ENCODE results near the gene SDR42E1.

SDR42E1 gene

GRCh38 chr16:82033683-82034300 is 22.5 kb upstream of the SDR42E1 start:
- Histone ChIP-seq H3K27ac (ENCODE audit: poor library complexity, severe bottlenecking) (no peak overlapping the region), H3K4me3 (ENCODE audit: severe bottlenecking) (no peak overlapping the region), H3K36me3 (ENCODE audit: low read depth) (no peaks in the 10 kb centered on the region), H3K4me1 (ENCODE audit: insufficient read depth, poor library complexity, severe bottlenecking) (peaks cover 19% of the 10 kb centered on the region), H3K9me3 (ENCODE audit: severe bottlenecking) (no peaks in the 10 kb centered on the region), H3K27me3 (ENCODE audit: insufficient read depth, poor library complexity, severe bottlenecking) (no peaks in the 10 kb centered on the region)
- ATAC-seq (ENCODE audit: low read depth) = no peak
- no peak for DNase-seq (ENCODE audit: low spot score)
- TF ChIP-seq CTCF (IDR thresholded peaks at IDR 0.05; ENCODE audit: poor library complexity, severe bottlenecking) = no peak

- DNase-seq (ENCODE audit: low spot score) (no peak), ATAC-seq (ENCODE audit: low read depth) (no peak)
- no peaks in the 10 kb centered on the region for H3K9me3 ChIP-seq (ENCODE audit: severe bottlenecking)
- no peak overlapping the region for H3K4me3 ChIP-seq (ENCODE audit: severe bottlenecking)
- TF ChIP-seq CTCF (IDR thresholded peaks at IDR 0.05; ENCODE audit: poor library complexity, severe bottlenecking) = no peak
- no peaks in the 10 kb centered on the region for H3K27me3 ChIP-seq (ENCODE audit: insufficient read depth, poor library complexity, severe bottlenecking)
- H3K27ac ChIP-seq (ENCODE audit: poor library complexity, severe bottlenecking) = no peak overlapping the region
- peaks cover 19% of the 10 kb centered on the region for H3K4me1 ChIP-seq (ENCODE audit: insufficient read depth, poor library complexity, severe bottlenecking)
- H3K36me3 ChIP-seq (ENCODE audit: low read depth) = no peaks in the 10 kb centered on the region
Observed at GRCh38 chr16:82033006-82033405, 21.7 kb upstream of the SDR42E1 start.

- no peaks in the 10 kb centered on the region for H3K36me3 ChIP-seq (ENCODE audit: low read depth)
- peak; percentile 79 for TF ChIP-seq CTCF (IDR thresholded peaks at IDR 0.05; ENCODE audit: poor library complexity, severe bottlenecking)
- peaks cover 29% of the 10 kb centered on the region for H3K4me1 ChIP-seq (ENCODE audit: insufficient read depth, poor library complexity, severe bottlenecking)
- H3K9me3 ChIP-seq (ENCODE audit: severe bottlenecking) = no peaks in the 10 kb centered on the region
- no peaks in the 10 kb centered on the region for H3K27me3 ChIP-seq (ENCODE audit: insufficient read depth, poor library complexity, severe bottlenecking)
- no peak overlapping the region for H3K4me3 ChIP-seq (ENCODE audit: severe bottlenecking)
- H3K27ac ChIP-seq (ENCODE audit: poor library complexity, severe bottlenecking) = no peak overlapping the region
- ATAC-seq (ENCODE audit: low read depth) = peak; percentile 49; the same call in 2 of the 3 replicates
- DNase-seq (ENCODE audit: low spot score) = no peak
Observed at GRCh38 chr16:82031116-82032084, 20.1 kb upstream of the SDR42E1 start.

- H3K4me3 ChIP-seq (ENCODE audit: severe bottlenecking) = no peak overlapping the region
- no peaks in the 10 kb centered on the region for H3K36me3 ChIP-seq (ENCODE audit: low read depth)
- no peak overlapping the region for H3K27ac ChIP-seq (ENCODE audit: poor library complexity, severe bottlenecking)
- peaks cover 16% of the 10 kb centered on the region for H3K4me1 ChIP-seq (ENCODE audit: insufficient read depth, poor library complexity, severe bottlenecking)
- no peak for TF ChIP-seq CTCF (IDR thresholded peaks at IDR 0.05; ENCODE audit: poor library complexity, severe bottlenecking)
- H3K27me3 ChIP-seq (ENCODE audit: insufficient read depth, poor library complexity, severe bottlenecking) = no peaks in the 10 kb centered on the region
- ATAC-seq (ENCODE audit: low read depth) (peak; percentile 68), DNase-seq (ENCODE audit: low spot score) (no peak)
- H3K9me3 ChIP-seq (ENCODE audit: severe bottlenecking) = no peaks in the 10 kb centered on the region
Observed at GRCh38 chr16:82027629-82028064, 16.4 kb upstream of the SDR42E1 start.
